ENCODE results near the gene AUTS2. TPM values are rescaled to one million over a fixed set of nuclear protein-coding genes. Genes with fewer than 3 reads are reported as not detected.

AUTS2 gene
- total and polyA plus RNA-seq, 2 of the 8 experiments (the other 6 are each of a cell fraction or from before 2014, with no cell fraction given): 25.9 to 101 TPM

GRCh38 chr7:70178211-70178610 is 579.9 kb downstream of the AUTS2 start:
- H3K79me1 ChIP-seq (ENCODE audit: low read depth, low read length): no peaks in the 10 kb centered on the region

More at GRCh38 chr7:70178211-70178610, 579.9 kb downstream of the AUTS2 start:
- H2BK20ac ChIP-seq (ENCODE audit: low read length): no peak overlapping the region
- no peak overlapping the region for H3K14ac ChIP-seq (ENCODE audit: insufficient read length)
- no peaks in the 10 kb centered on the region for H3K36me3 ChIP-seq (ENCODE audit: control insufficient read depth in 2 of 4, insufficient read depth in 4 of 4, low read length in 3 of 4)
- H2BK120ac ChIP-seq (replicated peaks; ENCODE audit: low read depth, low read length): no peak overlapping the region
- FAIRE-seq: no peak
- TF ChIP-seq SIRT6 (IDR thresholded peaks at IDR 0.05; ENCODE audit: low read length) (no peak), RFX5 (IDR thresholded peaks at IDR 0.05; ENCODE audit: borderline replicate concordance, low read depth, low read length) (no peak), CBX8 (IDR thresholded peaks at IDR 0.05; ENCODE audit: borderline replicate concordance, low read depth, low read length) (no peak), CTCF (IDR thresholded peaks at IDR 0.05; ENCODE audit: control extremely low read depth in 1 of 3, insufficient read depth in 1 of 3, low read depth in 1 of 3, low read length in 3 of 3) (no peak), SIX5 (IDR thresholded peaks at IDR 0.05; ENCODE audit: low read depth, low read length) (no peak)
- no peaks in the 10 kb centered on the region for H3K9me3 ChIP-seq (ENCODE audit: insufficient read depth in 2 of 2, low read depth in 1 of 2, low read length in 1 of 2)
- ChIA-PET POLR2A (ENCODE audit: partially characterized antibody) (no interaction called here), CTCF (ENCODE audit: partially characterized antibody) (interaction anchor here (0.6 kb wide), 1 partner anchor 410 kb away, joined by 4 read pairs; no protein-coding TSS in a partner anchor)
- no peak overlapping the region for H3K4me2 ChIP-seq (ENCODE audit: insufficient read depth in 1 of 2, low read depth in 2 of 2, low read length in 2 of 2)
- H2BK5ac ChIP-seq (ENCODE audit: low read depth, low read length): no peak overlapping the region
- no peak overlapping the region for H4K8ac ChIP-seq (ENCODE audit: extremely low read depth, insufficient read depth, low read length)
- no peak overlapping the region for H4K5ac ChIP-seq (ENCODE audit: insufficient read length, low read depth, low read length)
- H3K23ac ChIP-seq (ENCODE audit: insufficient read length): no peak overlapping the region
- H2BK15ac ChIP-seq (ENCODE audit: low read length): no peak overlapping the region
- no peaks in the 10 kb centered on the region for H3K79me2 ChIP-seq (ENCODE audit: control insufficient read depth in 1 of 2, insufficient read depth in 2 of 2, low read length in 2 of 2)
- H3K9ac ChIP-seq (replicated peaks in 1 of 4; ENCODE audit: extremely low read depth in 1 of 4, low read depth in 3 of 4, low read length in 3 of 4): no peak overlapping the region
- no peak overlapping the region for H2AFZ ChIP-seq (ENCODE audit: low read length)
- 94% methylated on average over 2 of the region's 2 CpGs; no CpG with 5 or more reads in 1 of the 2 experiments for WGBS, 2 experiments (ENCODE audit: extremely low coverage in 1 of 2, insufficient coverage in 1 of 2, insufficient read length in 1 of 2, insufficient replicate concordance in 2 of 2, low coverage in 1 of 2, low lambda C conversion rate in 2 of 2, missing lambda C conversion rate in 1 of 2)
- peaks cover 0 to 9% (median 5%) of the 10 kb centered on the region in 4 experiments; a peak in 5 of 7 replicates for H3K4me1 ChIP-seq (replicated peaks in 1 of 4; ENCODE audit: control insufficient read depth in 3 of 4, insufficient read depth in 4 of 4, low read length in 3 of 4)
- no peak overlapping the region for H3K18ac ChIP-seq (ENCODE audit: extremely low read depth, low read length)
- H2BK12ac ChIP-seq (ENCODE audit: low read depth, low read length): no peak overlapping the region
- no peaks in the 10 kb centered on the region for H3K23me2 ChIP-seq (ENCODE audit: low read depth, low read length)
- no peaks in the 10 kb centered on the region for H4K20me1 ChIP-seq (replicated peaks in 1 of 2; ENCODE audit: control insufficient read depth in 1 of 2, insufficient read depth in 2 of 2, low read length in 2 of 2)
- no peak overlapping the region for H3K56ac ChIP-seq (replicated peaks; ENCODE audit: insufficient read length, low read depth, low read length)
- no peaks in the 10 kb centered on the region for H3K27me3 ChIP-seq (replicated peaks in 1 of 4; ENCODE audit: control insufficient read depth in 3 of 4, extremely low read depth in 1 of 4, insufficient read depth in 3 of 4, low read length in 3 of 4)
- no peak for DNase-seq (ENCODE audit: low read depth in 1 of 2, low spot score in 2 of 2)
- H4K91ac ChIP-seq (replicated peaks; ENCODE audit: insufficient read length, low read length): no peak overlapping the region
- no peak overlapping the region for H3K27ac ChIP-seq (ENCODE audit: low read depth, low read length)
- H2AK5ac ChIP-seq (ENCODE audit: low read depth, low read length): no peak overlapping the region
- no peak overlapping the region for H3K4ac ChIP-seq (replicated peaks; ENCODE audit: insufficient read length, low read depth, low read length)
- no peak overlapping the region for H3K4me3 ChIP-seq (ENCODE audit: extremely low read depth in 1 of 4, insufficient read depth in 2 of 4, low read depth in 3 of 4, low read length in 4 of 4)
